Stimulated activated CD4-positive, alpha-beta T cell treated with anti-CD3 and anti-CD28 coated beads, TNF-alpha, amount 100 ng/mL, for 24 hours (primary cell): ENCODE results near the gene PHETA1.
A peak's percentile ranks its signal among the peaks of the same experiment; 100 is the strongest.
"Not testable (repeated sequence)": the region's sequence is repeated elsewhere in the genome, so short reads cannot be mapped to it uniquely, and the experiment has no call there.

Source experiments
- DNase-seq, 3 experiments: peaks; one replicate each; pipeline ENCODE4 v3.0.0-alpha.2; 2020; ENCODE audit warnings: low read depth in 3 of 3

The PHETA1 gene

DNA sequence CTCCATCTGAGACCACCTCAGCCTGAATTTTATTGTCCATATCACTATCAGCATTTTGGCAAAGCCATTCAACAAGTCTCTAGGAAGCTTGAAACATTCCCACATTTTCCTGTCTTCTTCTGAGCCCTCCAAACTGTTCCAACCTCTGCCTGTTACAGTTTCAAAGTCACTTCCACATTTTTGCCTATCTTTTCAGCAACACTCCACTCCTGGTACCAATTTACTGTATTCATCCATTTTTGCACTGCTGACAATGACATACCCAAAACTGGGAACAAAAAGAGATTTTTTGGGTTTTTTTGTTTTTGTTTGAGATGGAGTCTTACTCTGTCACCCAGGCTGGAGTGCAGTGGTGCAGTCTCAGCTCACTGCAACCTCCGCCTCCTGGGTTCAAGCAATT is 4.3 kb upstream of the PHETA1 start:
- not testable (repeated sequence) for DNase-seq

GRCh38 chr12:111369496-111370220 is 763 bp upstream of the PHETA1 start:
- DNase-seq = no peak

GRCh38 chr12:111368291-111368787 is 556 bp downstream of the PHETA1 start:
- DNase-seq = no peak

- DNase-seq = no peak
Measured at GRCh38 chr12:111367661-111368221, 1.2 kb downstream of the PHETA1 start.

DNA sequence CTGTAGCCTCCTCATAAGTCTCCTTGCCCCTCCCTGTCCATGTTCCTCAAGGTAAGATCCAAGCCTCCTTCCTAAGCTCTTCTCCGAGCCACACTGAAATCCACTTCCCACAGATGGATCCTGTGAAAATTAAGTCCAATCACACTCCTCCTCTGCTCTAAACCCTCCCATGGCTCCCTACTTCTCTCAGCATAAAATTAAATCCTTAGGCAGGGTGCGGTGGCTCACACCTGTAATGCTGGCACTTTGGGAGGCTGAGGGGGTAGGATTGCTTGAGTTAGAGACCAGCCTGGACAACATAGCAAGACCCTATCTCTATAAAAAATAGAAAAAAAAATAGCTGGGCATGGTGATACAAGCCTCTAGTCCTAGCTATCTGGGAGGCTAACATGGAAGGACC is 2.3 kb downstream of the PHETA1 start:
- no peak for DNase-seq

DNA sequence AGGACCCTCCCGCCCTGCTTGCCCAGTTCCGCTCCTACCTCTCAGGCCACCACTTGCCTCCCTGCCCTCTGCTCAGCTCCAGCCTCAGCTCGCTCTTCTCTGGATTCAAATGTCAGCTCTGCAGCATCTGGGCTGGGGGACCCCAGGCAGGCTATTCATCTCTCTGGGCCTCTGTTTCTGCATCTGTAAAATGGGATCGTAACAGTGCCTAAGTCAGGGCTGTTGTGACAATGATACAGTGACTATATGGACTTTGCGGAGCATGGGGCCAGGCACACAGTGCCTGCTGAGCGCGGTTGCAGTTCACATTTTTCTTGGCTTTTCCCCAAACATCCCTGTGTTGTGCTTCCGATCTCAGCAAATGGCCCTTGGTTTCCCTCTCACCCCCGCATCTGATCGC is 2.8 kb downstream of the PHETA1 start:
- DNase-seq = no peak

DNA sequence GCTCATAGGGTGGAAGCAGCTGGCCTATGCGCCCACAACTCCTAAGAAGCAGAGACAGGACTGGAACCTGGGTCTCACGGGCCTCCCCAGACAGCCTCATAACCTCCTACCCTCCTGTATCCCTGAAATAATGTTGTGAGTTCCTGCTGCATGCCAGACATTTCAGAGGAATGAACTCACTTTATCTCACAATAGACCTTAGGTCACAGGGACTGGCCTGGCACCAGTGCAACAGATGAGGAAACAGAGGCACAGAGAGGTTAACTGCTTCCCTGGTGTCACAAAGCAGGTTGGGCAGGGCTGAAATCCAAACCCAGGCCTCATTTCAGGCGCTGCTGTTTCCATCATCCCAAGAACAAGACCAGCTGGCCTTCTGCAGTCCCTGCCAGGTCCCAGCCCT is 5.3 kb downstream of the PHETA1 start:
- DNase-seq = no peak

DNA sequence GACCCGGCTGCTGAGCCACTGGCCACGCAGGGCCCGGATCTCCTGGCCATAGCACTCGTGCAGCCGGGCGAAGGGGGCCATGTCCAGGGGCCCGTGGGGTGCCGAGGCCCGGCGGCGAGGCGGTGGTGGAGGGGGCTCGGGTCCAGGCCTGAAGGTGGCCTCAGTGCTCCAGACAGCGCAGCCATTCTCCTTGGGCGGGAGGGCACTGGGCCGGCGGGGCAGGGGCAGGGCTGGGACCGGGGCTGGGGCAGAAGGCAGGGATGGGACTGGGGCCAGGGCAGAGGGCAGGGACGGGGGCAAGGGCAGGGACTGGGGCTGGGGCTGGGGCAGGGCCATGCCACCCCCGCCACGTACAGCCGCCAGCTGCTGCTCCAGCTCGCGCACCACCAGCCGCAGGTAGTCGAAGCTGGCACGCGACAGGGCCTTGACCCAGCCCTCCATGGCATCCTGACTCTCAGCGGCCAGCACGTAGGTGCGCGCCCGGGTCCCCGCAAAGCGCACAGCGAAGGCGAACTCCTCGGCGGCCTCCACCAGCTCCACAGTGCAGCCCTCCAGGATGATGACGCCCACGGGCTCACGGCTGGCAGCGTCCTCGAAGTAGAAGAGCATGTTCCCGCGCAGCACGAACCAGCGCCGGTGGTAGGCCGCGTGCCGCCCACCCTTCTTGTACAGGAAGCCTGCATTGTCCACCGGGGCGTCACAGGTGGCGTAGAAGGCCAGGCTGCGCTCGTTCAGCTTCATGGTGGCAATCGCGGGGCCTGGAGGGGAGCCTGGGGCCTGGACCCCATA is 6.0 kb downstream of the PHETA1 start:
- no peak for DNase-seq

- no peak for DNase-seq
Measured at GRCh38 chr12:111361717-111362576, 6.9 kb downstream of the PHETA1 start.

DNA sequence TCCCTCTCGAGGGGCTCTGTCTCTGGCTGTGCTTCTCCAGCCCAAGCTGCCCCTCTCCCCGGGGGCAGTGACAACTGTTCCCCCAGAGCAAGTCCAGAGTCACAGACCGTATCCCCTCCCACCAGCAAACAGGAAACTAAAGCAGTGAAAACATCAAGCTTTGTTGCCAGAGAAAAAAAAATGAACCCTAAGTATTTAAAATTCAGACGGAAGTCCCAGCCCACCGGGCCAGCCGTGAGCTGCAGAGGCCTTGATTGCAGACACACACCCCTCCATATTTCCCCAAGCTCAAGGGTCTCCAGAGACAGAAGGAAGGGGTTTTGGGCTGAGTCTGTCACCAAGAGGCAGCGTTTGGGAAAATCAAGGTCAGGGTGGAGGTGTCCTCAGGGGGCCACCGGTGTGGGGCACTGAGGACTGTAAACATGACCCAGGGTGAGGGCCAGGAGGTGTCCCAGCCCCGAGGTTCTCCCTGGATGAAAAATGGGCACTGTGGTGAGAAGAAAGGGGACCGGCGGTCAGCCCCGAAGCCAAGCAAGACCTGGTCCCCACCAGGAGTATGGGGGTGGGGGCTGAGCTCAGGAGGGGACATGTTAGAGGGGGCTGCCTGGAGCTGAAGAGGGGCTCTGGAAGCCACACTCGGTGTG is 7.7 kb downstream of the PHETA1 start:
- DNase-seq = no peak

GRCh38 chr12:111360325-111360930 is 8.5 kb downstream of the PHETA1 start:
- DNase-seq = no peak

DNA sequence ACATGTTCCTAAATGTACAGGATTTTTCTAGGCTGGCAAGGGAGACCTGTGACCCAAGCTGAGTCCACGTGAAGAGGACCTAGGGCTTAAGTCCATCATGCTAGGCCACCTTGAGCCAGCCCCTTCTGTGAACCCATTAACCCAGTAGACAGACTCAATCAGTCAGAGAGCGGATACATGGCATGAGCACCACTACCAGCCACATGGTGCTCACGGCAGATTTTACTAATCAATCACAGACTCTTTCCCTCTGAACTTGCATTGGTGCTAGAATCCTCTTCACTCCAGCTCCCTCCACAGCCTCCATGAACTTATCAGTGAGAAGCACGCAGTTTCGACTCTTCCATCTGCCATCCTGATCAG is 9.0 kb downstream of the PHETA1 start:
- DNase-seq = no peak

GRCh38 chr12:111359231-111359913 is 9.5 kb downstream of the PHETA1 start:
- DNase-seq = peak in 2 of 3 experiments; percentile 7 to 55

DNA sequence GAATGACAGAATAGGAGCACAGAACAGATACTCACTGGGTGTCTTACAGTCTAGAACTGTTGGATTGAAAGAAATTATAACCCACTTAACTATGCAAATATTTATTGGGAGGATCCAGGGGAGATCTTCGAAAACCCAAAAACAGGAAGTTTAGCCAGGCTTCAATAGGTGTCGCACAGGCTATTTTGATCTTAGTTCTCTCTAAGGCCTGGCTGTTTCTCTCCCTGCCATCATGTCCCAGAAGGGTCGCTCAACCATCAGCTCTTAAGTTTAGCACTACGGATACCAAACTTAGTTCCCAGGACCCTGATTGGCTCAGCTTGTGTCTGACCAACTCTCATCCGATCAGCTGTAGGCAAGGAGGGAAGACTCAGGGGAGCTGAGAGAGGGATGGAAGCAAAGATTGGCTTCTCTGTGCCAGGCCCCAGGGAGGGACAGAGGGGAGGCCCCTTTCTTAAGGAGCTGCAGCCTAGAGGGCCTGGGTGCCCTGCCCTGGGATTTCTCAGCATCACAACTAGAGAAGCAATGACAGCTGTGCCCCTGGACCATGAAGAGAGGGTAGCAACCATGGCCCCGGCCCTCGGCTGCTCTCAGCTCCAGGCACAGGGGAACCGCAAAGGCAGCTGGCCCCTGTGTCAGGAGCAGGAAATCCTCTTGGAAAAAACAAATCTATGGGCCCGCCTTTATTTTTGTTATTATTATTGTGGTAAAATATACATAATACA is 13.5 kb downstream of the PHETA1 start:
- DNase-seq = no peak

- no peak for DNase-seq
Measured at GRCh38 chr12:111354511-111354910, 14.4 kb downstream of the PHETA1 start.

GRCh38 chr12:111353603-111354295 is 15.1 kb downstream of the PHETA1 start:
- DNase-seq = no peak

DNA sequence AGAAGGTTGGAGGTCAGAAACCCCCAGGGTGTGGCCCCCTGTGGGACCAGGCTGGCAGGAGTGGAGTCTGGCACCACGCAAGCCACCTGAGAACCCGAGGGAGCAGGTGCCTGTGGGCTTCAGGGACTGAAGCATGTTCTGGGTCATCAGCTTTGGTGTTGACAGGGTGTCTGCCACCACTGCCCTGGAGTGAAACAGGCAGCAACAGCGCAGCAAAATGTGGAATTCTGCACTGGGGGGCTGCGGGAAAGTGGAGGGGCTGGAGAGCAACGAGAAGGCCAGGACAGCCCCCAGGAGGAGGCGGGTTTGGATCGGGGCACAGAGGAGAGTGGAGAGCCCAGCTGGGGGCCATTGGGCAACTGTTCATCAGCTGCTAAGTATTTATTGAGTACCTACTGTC is 15.9 kb downstream of the PHETA1 start:
- DNase-seq = no peak

- no peak for DNase-seq
Measured at GRCh38 chr12:111352296-111352993, 16.4 kb downstream of the PHETA1 start.
